Hepatic stellate cell (primary cell): Measurements from ENCODE around the gene ADSS1.
A peak's percentile ranks its signal among the peaks of the same experiment; 100 is the strongest.

Source experiments
- DNase-seq: peaks from one replicate; pipeline ENCODE4 v3.0.0; 2011; ENCODE audit warnings: low spot score

ADSS1 gene

DNA sequence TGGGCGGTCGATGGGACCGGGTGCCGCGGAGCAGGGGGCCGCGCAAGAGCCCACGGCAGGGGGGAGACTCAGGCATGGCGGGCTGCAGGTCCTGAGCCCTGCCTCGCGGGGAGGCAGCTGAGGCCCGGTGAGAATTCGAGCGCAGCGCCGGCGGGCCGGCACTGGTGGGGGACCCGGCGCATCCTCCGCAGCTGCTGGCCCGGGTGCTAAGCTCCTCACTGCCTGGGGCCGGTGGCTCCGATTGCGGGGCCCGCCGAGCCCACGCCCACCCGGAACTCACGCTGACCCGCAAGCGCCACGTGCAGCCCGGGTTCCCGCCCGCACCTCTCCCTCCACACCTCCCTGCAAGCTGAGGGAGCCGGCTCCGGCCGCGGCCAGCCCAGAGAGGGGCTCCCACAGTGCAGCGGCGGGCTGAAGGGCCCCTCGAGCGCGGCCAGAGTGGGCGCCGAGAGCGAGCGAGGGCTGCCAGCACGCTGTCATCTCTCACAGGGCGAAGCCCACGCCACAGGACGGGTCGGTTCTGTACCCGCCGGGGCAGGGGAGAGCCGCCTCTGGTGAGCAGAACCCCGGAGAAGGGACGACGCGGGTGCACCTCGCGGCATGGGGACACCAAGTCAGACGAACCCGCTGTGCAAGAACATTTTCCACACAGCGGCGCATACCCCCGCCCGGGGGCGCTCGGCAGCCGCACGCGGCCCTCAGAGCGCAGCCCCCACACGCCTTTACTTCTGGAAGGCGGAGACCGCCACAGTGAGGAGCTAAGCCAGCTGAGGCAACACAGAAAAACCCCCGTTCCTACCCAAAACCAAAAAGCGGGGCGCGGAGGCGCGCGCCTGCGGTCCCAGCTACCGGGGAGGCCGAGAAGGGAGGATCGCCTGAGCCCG is 27.8 kb downstream of the ADSS1 start:
- no peak for DNase-seq

DNA sequence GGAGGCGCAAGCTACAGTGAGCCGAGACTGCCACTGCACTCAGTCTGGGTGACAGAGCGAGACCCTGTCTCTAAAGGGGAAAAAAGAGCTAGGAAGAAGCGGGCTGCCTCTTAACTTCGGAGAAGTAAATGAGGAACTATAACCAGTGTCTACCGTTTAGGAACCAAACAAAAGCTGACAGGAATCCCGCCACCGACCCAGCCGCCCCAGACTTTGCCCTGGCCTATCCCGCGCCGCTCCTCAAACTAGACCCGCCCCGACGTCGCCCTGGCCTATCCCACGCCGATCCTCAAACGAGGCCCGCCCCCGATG is 28.4 kb downstream of the ADSS1 start:
- peak; percentile 98 for DNase-seq

DNA sequence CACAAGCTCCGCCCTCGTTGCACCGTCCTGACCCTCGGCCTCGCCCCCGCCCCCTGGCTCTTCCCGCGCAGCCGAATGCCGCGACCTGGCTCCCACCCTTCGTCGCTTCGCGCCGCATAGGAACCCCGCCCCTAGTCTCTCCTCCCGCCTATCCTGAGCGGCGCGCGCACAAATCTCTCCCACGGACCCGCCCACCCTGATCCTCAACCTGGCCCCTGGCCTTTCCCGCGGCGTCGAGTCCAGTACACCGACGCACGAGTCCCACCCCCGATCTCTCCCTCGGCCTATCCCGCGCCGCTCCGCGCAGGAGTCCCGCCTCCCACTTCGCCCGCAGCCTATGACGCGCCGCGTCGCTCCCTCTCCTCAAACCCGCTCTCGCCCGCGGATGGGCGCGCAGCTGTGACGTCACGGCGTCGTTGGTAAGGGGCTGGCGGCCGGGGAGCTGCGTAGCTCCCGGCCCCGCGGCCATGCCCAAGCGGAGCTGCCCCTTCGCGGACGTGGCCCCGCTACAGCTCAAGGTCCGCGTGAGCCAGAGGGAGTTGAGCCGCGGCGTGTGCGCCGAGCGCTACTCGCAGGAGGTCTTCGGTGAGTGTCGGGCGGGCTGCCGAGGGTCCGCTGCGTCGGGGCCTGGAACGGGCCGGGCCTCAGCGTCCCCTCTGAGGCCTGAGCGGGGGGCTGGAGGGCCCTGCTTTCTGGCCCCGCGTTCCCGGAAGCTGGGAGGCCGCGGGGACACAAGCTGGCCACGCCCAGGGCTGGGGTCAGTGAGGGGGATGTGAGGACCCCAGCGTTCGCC is 28.9 kb downstream of the ADSS1 start, which contains the start of gene SIVA1:
TSS of gene SIVA1 (plus strand) at position 413 of the 793 bp plus-strand sequence. CDS start at position 468, 55 bp downstream.
- DNase-seq, result peak; percentile 100

DNA sequence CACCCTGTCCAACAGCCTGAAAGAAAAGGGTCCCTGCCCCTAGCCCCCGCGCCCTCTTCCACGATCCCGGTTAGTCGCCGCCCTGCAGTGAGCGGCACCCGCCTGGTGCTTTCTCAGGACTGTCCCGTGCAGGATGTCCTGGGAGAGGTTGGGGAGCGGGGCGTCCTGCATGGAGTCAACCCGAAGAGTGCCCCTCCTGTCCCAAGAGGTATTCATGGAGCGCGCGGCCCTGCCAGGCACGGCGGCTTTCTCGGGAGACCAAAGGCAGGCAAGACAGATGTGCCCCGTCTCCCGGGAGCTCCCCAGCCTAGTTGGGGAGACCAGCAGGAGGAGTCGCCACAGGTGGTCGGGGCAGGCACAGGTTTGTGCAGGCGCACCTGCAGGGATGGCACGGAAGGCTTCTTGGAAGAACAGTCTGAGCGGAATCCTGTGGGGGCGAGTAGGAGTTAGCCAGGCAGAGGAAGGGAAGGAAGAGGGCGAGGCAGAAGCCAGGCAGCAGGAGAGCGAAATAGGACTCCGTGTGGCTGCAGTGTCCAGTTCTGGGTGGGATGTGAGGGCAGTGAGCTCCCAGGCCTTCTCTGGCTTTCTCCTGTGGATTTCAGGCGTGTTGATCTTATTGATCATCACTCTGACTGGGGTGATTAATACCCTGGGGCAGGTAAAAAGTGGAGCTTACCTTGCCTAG is 29.6 kb downstream of the ADSS1 start:
- DNase-seq, result no peak

DNA sequence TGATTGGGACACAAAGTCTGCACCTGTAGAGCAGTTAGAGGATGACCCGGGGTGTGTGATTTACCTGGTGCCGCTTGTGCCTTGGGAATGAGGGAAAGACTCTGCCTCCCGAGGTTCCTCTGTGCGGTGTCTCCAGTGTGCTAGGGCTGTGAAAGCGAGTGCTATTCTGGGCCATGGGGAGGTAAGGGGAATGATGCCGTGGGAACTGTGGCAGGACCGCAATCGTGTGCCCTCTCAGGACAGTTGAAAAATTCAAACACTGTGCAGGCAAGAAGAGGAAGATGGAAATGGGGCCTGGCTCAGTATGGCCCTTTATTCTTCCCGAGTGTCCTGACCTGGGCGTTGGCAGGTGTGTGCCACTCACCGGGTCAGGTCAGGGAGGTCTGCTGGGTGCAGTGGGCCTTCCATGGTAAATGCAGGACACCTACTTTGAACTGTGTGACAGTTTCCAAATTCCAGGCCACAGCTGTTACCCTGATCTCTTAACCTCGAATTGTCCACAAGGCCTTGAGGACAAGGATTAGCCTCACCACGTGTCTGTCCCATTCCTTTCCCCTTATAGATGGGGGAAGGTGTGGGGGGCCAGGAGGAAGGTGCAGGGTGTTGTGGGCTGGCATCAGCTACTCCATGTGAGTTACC is 30.3 kb downstream of the ADSS1 start:
- no peak for DNase-seq

DNA sequence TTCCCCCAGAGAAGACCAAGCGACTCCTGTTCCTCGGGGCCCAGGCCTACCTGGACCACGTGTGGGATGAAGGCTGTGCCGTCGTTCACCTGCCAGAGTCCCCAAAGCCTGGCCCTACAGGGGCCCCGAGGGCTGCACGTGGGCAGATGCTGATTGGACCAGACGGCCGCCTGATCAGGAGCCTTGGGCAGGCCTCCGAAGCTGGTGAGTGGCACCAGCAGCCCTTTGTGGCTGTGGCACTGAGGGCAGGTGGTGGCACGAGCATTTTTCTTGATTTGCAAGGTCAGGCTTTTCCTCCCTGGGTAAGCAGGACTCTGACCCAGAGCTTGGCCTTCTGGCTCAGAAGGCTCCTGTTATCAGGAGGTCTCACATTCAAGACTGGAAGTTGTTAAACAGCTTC is 31.6 kb downstream of the ADSS1 start:
- no peak for DNase-seq

DNA sequence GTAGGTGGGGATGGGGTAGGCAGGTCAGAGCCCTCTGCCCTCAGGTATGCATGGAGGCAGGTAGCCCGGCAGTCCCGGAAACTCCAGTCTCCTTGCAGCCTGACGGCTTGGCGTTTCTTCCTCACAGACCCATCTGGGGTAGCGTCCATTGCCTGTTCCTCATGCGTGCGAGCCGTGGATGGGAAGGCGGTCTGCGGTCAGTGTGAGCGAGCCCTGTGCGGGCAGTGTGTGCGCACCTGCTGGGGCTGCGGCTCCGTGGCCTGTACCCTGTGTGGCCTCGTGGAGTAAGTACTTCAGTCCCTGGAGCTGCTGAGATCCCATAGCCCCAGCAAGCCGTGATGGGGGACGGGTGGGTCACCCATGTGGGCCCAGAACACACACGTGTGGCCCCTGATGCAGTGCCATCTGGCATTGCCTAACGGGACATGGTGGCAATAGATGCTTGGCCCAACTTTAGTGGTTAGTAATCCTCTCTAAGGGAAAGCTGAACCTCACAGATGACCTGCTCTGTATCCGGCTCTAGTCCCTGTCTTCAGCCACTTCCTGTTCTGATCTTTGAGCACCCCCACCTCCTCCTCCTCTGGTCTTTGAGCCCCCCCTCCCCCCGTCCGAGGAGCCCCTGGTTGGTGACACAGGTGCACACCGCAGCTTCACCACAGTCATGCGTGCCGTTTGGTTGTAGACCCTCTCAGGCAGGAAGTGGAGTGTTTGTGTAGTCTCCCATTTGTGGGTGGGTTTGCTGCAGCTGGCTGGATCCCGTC is 32.6 kb downstream of the ADSS1 start:
- DNase-seq, result no peak

DNA sequence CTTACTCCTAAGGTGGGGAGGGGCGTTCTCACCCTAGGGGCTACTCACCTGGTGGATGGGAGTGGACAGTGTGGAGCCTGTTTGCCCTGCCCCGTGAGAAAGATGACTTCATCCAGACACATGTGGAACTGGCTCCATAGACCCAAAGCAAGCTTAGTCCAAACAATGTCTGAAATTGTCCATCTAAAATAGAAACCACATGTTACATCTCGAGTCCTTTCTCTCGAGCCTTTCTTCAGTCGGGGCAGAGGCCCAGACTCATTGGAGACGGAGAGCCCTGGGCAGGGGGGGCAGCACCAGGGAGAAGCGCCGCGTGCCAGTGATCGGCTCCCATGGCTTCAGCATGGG is 33.2 kb downstream of the ADSS1 start:
- DNase-seq, result no peak

DNA sequence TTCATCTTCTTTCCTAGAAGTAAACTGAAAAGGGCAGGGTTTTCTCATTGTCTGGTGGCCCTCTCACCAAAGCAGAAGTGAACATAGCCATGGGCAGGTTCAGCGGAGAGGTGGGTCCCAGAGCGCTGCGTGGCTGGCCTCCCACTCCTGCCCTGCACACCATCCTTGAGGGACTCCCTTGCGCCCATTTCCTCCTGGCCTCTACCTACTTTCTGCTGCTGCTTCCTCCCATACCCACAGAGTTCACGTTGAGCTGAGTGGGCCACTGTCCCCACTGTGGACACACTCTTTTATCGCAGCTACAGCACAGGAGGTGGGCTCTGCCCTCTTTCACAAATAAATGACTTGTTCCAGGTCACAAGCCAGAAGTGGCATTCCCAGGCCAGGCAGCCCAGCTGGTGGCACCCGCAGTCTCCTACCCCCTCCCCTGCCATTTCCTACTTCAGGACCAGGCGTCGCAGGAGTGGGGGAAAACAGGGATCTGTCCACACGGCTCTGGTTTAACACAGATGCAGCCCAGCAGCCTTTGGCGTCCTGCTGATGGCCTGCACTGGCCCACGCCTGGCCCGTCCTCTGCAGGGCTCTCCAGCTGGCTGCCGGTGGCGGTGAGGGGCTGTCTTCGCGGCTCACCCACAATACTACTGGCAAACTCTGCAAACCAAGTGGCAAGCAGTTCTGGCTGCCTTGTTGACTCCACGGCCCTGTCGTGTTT is 33.8 kb downstream of the ADSS1 start:
- DNase-seq, result no peak

DNA sequence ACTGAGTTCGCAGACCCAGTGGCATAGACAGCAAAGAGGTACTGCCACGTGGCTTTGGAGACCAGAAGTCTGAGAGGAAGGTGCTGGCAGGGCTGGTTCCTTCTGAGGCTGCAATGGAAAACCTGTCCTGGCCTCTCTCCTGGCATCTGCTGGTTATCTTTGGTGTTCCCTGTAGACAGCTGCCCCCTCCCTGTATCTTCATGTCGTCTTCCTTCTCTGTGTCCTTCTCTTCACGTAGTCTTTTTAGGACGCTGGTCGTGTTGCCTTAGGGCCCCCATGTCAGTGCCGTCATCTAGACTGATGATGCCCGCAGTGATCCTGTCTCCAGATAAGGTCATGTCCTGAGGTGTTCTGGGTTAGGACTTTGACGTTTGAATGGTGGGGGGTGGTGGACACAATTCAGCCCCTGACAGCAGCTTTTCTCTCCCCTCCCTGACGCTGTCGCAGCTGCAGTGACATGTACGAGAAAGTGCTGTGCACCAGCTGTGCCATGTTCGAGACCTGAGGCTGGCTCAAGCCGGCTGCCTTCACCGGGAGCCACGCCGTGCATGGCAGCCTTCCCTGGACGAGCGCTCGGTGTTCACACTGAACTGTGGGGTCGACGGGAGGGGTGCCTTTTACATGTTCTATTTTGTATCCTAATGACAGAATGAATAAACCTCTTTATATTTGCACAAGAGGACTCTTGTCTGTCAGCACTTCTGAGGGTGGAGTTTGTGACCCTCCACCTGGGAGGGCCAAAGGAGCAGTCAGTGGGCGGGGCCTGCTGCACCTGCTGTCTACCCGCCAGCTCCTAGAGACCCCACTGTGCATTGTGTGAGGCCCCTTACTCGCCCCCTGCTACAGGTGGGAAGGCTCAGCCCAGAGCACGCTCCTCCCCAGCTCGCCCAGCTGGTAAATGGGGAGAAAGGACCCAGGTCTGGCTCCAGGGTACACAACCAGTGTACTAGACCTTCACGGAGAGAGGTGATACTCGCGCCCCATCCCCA is 35.2 kb downstream of the ADSS1 start:
- DNase-seq, result no peak

DNA sequence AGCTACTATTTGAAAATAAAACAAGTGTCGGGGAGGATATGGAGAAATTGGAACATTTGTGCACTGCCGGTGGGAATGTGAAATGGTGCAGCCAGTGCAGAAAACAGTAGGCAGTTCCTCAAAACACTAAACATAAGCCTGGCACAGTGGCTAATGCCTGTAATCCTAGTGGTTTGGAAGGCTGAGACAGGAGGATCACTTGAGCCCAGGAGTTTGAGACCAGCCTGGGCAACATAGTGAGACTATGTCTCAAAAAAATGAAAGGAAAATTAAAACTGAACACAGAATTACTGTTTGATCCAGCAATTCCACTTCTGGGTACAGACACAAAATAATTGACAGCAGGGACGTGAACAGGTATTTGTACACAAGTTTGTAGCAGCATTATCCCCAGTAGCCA is 41.5 kb downstream of the ADSS1 start:
- no peak for DNase-seq

DNA sequence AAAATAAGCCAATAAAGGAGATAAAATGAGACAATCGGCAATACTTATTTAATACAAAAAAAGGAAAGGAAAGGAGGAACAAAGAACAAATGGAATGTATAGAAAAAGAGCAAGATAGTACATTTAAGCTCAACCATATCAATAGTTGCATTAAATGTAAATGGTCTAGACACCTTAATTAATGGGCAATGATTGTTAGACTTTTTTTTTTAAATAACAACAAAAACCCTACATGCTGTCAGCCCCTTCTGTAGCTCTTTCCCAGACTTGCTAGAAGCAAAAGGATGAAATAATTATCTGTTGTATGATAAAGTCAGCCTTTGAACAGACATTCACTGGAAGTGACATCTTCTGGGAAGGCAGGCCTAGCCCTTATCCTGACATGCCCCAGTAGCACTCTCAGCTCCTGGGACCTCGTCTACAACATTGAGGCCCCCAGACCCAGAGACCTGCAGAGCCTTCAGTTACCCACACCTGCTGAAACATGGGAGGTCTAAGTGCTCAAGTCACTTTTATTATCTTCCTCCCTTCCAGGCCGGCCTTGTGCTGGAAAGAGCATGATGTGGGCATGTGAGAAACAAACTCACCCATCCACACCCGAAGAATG is 42.3 kb downstream of the ADSS1 start:
- DNase-seq, result no peak

DNA sequence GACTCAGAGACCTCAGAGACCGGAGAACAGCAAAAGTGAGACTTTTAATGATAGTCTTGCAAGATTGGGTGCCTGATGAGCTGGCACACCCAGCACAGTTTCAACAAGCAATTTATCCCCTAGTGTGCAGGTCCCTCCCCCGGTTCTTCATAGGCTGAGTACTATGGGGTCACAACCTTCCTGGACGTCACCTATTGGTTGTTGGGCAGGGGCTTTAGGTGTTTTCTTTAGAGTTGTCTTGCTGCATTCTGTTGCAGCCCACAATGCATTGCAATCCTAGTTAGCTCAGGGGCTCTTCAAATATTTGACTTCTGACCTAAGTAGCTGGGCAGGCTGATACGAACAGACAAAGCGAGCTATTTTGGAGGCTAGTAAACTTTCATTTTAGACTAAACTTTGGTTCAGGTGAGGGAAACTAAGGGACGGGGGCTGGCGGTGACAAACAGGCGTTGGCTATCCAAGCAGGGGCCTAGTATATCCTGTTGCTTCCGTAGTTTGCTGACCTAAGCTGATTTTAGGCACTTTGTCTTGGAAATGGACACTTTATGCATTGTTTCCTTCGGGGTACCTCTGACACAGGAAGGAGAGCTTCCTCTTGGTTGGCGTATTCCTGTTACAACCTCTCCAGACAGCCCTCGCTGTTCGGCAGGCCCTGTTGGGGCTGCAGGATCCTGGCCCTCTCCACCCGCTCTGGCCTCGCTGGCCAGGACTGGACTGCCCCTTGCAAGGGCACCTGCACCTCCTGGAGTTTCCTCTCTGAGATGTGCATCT is 43.0 kb downstream of the ADSS1 start:
- no peak for DNase-seq

DNA sequence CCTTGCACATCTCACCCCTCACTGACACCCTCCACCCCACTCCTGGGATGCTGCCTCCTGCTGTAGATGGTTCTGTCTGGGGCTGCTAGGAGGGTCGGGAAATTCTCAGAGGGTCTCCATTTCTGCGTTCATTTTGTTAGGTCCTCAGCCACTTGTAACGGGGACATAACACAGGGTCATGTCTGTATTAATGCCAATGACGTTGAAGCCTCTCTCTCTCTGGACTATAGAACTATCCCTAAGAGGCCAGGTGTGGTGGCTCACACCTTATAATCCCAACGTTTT is 43.5 kb downstream of the ADSS1 start:
- DNase-seq, result no peak

DNA sequence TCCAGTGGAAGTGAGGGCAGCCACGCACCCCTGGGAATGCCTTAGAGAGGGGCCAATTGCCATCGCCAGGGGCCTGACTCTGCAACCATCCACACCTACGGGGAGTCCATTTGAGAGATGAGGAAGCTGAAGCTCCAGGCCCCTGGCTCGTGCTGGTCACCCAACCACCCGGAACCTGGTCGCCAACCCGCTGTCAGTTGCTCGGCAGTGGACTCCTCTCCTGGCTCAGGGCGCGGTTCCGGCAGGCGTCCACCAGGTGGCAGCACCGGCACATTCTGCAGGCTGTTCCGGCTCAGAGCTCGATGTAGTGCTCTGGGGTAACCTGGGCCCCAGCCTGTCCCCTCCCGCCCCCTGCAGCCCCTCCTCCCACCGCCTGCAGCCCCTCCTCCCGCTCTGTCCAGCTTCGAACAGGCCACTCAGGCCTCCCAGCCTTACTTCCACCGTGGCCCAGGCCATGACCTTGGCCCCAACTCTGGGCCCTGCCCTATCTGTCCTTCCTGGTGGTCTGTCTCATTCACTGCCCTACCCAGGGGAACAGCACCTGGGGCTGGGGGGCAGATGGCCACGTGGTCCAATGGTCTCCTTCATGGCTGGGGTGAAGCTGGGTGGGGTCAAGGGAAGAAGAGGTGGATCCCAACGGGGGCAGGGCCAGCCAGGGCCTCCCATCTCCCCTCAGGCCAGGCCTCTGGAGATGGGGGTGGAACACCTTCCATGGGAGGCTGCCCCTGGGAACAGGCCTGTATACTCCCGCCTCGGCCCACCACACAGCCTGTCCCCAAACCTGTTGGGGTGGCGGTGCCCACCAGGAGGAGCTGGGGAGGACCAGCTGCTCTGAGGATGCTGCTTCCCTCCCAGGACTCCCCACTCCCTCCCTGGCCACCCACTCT is 44.7 kb downstream of the ADSS1 start:
- DNase-seq, result peak; percentile 89

DNA sequence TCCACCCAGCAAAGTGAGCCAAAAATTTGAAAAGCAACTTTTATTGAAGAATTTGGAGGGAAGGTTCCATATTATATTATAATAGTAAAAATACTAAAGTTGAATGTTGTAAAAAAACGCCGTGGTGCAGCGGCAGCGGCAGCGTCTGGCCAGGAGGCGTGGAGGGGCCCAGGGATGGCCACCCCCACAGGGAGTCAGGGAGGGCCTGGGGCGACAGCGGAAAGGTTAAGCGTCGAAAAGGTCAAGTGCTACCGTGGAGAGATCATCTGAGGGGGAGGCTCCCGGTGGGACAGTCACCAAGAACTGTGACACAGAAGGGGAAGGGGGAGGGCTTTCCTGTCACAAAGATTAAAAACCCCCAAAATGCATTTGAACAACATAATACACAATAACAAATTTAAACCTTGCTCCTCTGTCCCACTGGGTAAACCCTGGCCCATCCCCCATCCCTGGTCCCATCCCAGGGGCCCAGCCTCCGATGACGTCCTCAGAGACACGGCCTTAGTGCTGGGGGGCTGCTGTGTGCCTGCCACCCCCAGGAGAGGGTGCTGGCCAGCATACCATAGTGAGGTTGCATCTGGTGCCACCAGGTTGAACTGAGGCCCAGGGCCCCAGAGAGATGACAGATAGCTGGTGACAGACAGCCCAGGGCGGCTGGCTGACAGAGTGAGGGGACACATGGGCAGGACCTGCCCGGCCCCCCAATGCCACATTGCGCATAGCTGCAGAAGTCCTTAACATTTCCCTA is 45.5 kb downstream of the ADSS1 start:
- no peak for DNase-seq

DNA sequence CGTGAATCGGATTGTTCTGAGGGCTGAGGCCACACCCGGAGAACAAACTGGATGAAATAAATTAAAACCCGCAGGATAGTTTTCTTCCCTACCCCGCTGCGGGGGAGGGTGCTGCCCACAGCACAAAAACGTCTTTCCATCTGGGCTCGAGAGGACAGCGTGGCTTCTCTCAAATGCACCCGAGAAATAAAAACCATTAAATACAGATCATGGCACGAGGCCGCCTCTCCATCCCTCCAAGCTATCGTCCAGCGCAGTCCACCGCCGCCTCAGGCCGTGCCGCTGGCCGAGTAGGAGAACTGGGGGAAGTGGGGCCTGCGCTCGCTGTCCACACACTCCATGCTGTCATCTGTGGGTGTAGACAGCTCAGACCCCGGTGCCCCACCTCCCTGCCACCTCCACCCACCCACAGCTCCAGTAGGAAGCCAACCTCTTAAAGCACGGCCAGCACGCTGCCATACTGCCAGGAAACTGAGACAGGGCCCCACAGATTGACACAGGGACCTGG is 46.1 kb downstream of the ADSS1 start:
- no peak for DNase-seq
